ENCODE measurements around the gene TRIM7.
"Not testable (repeated sequence)": the region's sequence is repeated elsewhere in the genome, so short reads cannot be mapped to it uniquely, and the experiment has no call there.

The TRIM7 gene

GRCh38 chr5:181233088-181233800, 28.2 kb upstream of the TRIM7 start:
- DNase-seq, result no peak

- no peak for DNase-seq
These were observed 27.6 kb upstream of the TRIM7 start for GRCh38 chr5:181232593-181232992.

- no peak for DNase-seq
These were observed 26.4 kb upstream of the TRIM7 start for GRCh38 chr5:181231432-181231831.

GRCh38 chr5:181230551-181230950, 25.6 kb upstream of the TRIM7 start:
- no peak for DNase-seq

DNA sequence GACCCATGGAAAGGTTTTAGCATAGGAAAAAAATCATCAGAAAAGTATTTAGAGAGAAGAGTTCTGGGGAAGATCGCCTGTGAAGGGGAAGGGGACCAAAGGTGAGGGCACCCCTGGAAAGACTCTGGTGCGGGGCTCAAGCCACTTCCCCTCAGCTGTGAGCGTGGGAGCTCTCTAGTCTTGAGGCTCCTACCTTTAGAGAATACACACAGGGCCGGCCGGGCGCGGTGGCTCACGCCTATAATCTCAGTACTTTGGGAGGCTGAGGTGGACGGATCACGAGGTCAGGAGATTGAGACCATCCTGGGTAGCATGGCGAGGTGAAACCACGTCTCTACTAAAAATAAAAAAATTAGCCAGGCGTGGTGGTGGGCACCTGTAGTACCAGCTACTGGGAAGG, 25.0 kb upstream of the TRIM7 start:
- no peak for DNase-seq

DNA sequence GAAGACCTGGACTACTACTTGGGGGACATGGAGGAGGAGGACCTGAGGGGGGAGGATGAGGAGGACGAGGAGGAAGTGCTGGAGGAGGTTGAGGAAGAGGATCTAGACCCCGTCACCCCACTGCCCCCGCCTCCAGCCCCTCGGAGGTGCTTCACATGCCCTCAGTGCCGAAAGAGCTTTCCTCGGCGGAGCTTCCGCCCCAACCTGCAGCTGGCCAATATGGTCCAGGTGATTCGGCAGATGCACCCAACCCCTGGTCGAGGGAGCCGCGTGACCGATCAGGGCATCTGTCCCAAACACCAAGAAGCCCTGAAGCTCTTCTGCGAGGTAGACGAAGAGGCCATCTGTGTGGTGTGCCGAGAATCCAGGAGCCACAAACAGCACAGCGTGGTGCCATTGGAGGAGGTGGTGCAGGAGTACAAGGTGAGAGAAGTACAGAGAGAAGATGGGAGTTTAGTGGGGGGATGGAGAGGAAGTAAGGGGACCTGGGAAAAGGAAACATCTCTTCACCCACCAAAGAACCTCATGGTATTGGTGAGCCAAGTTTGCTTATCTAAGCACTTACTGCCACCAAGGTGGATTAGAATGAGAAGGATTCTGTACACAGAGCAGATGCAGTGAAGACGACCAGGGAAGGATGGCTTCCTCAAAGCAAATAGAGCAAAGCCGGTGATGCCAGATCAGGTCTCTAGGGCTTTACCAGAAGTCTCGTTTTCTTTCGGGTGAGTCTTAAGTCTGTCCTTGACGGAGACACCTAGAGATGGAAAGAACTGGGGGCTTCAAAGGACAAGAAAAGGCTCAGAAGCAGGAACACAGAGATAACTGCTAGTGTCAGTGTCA, 19.6 kb upstream of the TRIM7 start:
- no peak for DNase-seq

- peak; percentile 45 to 59 for DNase-seq
These were observed 18.9 kb upstream of the TRIM7 start for GRCh38 chr5:181223729-181224389.

DNA sequence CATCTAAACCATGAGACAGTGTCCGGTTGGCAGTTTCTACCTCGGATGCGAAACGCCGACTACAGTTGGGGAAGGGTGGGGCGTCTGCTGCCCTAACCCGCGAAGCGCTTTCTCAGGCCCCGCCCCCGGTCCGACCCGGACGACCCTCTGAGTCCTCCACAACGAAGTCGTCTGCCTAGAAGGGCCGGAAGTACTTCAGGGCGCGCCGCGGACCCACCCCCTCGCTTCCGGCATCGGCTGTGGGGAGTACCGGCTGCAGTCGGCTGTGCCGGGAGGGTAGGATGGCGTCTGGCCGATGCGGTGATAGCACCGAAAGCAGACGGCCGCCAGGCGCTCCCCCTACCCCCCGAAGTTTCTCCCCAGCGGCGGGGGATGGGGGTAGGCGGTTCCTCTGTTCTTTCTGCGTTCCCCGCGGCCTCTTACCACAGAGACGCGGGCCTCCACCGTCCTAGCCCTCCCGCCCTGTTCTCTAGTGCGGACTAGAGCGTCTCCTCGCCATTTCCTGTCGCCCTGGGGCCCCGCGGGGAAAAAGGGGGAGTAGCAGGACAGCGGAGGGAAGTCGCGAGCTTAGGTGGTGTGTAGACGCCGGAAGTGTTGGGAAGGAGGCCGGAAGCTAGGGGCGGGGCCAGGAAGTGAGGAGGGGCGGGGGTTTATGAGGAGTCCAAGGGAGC, 18.2 kb upstream of the TRIM7 start, which contains the start of gene TRIM41:
TSS of gene TRIM41 (plus strand) at position 224 of the 671 bp plus-strand sequence. CDS start 719 bp downstream, outside the sequence.
- peak; percentile 98 to 99 for DNase-seq

GRCh38 chr5:181222630-181223057, 17.6 kb upstream of the TRIM7 start:
- no peak for DNase-seq

DNA sequence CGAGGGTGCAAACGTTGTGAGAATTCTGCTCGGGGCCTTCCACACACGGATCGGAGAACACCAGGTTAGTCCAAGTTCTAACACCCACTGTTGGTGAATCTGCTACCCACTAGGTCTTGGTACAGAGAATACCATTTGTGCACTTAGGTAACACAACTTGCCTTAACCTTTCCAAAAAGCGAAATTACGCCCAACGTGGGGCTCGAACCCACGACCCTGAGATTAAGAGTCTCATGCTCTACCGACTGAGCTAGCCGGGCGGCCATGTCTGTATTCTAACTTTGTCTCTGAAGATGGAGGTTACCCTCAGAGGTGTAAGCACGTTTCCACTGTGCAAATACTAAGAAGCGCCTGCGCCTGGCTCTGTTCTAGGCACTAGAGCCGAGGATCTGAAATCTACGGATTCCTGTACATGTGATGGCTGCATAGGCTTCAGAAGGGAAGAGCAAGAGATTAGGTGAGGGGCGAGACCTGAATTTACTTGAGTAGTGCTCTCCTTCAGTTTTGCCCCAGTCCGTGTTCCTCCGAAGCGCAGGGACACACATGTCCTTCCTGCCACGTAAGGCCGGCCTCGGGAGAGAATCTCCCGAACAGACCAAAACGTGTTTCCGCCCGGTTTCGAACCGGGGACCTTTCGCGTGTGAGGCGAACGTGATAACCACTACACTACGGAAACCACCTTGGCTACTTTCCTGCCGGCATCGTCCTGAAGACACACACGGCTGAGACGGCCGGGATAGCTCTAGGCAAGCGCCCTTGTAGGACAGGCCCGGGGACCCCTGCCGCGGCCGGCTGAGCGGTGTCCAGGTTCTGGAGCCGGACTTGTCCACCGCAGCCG, 17.0 kb upstream of the TRIM7 start:
- peak; percentile 87 to 91 for DNase-seq

GRCh38 chr5:181221105-181221791, 16.3 kb upstream of the TRIM7 start:
- DNase-seq, result no peak

DNA sequence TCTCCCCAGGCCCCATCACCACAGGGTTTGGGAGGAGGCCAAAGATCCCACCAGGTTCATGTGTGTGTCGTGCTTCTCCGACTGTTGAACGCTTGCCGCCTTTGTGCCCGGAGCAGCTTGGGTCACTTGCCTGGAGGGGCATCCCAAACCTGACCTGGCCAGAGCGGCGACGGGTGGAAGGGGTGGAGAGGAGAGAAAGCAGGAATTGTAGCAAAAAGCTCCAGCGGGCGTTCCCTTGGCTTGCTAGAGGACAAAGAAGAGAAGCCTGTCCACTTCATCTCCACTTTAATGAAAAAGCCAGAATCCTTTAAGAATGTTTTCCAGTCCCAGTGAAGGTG, 15.2 kb upstream of the TRIM7 start:
- no peak for DNase-seq

- no peak for DNase-seq
These were observed 14.5 kb upstream of the TRIM7 start for GRCh38 chr5:181219262-181220177.

DNA sequence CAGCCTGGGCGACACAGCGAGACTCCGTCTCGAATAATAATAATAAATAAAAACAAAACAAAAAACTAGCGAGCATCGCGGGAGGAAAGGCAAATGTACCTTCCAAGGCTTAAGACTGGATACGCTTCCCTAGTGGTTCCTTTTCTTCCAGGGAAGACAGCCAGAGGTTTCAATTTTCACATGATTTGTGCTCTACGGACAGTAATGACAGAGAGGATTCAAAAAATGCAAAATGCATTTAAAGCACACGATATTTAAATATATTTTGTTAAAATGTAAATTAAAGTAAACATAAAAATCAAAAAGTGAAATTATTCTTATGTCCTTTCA, 13.8 kb upstream of the TRIM7 start:
- DNase-seq, result no peak

GRCh38 chr5:181217803-181218062, 12.7 kb upstream of the TRIM7 start:
- no peak for DNase-seq

GRCh38 chr5:181217111-181217802, 12.3 kb upstream of the TRIM7 start:
- peak; percentile 20 to 44 for DNase-seq

- no peak for DNase-seq
These were observed 11.3 kb upstream of the TRIM7 start for GRCh38 chr5:181215997-181216989.

DNA sequence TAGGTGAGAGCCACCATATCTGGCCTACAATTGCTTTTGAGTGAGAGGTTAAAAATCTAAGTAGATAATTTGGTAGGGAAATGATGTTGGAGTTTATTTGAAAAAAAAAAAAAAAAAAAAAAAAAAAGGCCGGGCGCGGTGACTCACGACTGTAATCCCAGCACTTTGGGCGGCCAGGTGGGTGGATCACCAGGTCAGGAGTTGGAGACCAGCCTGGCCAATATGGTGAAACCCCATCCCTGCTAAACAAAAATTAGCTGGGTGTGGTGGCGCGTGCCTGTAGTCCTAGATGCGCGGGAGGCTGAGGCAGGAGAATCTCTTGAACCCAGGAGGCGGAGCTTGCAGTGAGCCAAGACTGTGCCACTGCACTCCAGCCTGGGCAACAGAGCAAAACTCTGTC, 9.3 kb upstream of the TRIM7 start:
- DNase-seq, result not testable (repeated sequence)

DNA sequence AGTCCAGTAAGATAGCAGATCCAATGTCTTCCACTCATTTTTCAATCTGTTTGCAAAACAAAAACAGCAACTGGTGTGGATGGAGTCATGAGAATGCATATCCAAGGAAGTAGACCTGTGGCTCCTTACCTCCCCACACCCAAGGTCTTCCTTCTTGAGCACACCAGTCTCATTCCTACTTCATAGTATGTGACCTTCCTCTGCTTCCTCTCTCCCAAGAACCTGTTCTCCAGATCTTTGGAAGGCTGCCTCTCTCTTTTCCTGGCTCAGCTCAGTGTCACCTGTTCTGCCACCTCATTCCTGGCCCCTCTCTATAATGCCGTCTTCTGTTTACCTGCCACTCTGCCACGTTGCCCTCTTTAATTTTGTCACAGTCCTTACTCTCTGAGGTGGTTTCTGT, 7.9 kb upstream of the TRIM7 start:
- DNase-seq, result no peak
